ENCODE measurements around the gene HIPK1.

- TF ChIP-seq CTCF (IDR thresholded peaks at IDR 0.05) (no peak), SIN3A (IDR thresholded peaks at IDR 0.05; ENCODE audit: borderline replicate concordance, insufficient read depth, low read depth, low read length) (no peak), POLR2AphosphoS5 (IDR thresholded peaks at IDR 0.05; ENCODE audit: low read depth, low read length) (no peak), TCF7L2 (IDR thresholded peaks at IDR 0.05; ENCODE audit: low read depth, low read length) (no peak)
These were observed 24.8 kb upstream of the HIPK1 start for GRCh38 chr1:113904293-113904673.

Data from Panc1 (cell line).